ELR (cell line): ENCODE results near the gene IL1RN.

Experiments
- DNase-seq: peaks from one replicate; pipeline ENCODE4 v3.0.0-alpha.2; 2015; ENCODE audit warnings: low read depth

The IL1RN gene

DNA sequence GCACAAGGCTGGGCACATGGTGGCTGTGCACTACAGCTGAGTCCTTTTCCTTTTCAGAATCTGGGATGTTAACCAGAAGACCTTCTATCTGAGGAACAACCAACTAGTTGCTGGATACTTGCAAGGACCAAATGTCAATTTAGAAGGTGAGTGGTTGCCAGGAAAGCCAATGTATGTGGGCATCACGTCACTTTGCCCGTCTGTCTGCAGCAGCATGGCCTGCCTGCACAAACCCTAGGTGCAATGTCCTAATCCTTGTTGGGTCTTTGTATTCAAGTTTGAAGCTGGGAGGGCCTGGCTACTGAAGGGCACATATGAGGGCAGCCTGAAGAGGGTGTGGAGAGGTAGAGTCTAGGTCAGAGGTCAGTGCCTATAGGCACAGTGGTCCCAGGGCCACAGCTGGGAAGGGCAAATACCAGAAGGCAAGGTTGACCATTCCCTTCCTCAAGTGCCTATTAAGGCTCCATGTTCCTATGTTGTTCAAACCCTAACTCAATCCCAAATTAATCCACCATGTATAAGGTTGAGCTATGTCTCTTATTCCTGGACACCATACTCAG lies 2.2 kb downstream of the IL1RN start:
- no peak for DNase-seq

DNA sequence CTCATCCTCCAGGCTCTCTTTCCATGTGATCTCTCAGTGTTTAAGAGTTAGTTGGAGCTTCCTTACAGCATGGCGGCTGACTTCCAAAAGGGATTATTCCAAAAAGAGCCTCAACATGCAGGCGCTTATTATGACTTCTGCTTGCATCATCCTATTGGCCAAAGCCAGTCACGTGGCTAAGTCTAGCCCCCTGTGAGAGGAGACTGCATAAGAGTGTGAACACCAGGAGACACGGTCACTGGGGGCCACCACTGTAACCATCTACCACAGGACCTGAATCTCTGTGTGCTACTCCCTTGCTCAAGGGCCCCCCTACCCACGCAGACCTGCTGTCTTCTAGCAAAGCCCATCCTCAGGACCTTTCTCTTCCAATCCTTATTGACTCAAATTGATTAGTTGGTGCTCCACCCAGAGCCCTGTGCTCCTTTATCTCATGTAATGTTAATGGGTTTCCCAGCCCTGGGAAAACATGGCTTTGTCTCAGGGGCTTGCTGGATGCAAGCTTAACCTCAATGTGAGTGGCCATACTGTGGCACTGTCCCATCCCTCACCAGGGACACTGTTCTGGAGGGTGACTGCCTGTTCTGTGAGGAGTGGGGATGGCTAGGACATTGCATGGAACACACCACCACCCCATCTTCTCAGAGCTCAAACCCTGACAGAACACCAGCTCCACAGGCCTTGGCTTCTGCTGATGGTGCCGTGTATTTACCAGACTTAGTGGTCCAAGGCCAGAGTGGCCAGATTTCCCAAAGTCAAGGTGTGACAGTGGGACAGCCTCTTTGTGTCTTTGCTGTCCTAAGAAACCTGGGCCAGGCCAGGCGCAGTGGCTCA lies 4.2 kb downstream of the IL1RN start:
- DNase-seq, result no peak

DNA sequence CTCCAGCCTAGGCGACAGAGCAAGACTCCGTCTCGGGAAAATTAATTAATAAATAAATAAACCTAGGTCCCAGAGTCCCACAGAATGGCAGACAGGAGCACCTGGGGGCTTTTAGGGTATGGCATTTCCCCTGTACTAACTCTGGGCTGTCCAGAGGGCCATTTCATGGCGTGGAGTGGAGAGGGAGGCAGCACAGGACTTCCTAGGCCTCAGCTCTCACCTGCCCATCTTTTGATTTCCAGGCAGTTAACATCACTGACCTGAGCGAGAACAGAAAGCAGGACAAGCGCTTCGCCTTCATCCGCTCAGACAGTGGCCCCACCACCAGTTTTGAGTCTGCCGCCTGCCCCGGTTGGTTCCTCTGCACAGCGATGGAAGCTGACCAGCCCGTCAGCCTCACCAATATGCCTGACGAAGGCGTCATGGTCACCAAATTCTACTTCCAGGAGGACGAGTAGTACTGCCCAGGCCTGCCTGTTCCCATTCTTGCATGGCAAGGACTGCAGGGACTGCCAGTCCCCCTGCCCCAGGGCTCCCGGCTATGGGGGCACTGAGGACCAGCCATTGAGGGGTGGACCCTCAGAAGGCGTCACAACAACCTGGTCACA lies 5.1 kb downstream of the IL1RN start:
- no peak for DNase-seq

DNA sequence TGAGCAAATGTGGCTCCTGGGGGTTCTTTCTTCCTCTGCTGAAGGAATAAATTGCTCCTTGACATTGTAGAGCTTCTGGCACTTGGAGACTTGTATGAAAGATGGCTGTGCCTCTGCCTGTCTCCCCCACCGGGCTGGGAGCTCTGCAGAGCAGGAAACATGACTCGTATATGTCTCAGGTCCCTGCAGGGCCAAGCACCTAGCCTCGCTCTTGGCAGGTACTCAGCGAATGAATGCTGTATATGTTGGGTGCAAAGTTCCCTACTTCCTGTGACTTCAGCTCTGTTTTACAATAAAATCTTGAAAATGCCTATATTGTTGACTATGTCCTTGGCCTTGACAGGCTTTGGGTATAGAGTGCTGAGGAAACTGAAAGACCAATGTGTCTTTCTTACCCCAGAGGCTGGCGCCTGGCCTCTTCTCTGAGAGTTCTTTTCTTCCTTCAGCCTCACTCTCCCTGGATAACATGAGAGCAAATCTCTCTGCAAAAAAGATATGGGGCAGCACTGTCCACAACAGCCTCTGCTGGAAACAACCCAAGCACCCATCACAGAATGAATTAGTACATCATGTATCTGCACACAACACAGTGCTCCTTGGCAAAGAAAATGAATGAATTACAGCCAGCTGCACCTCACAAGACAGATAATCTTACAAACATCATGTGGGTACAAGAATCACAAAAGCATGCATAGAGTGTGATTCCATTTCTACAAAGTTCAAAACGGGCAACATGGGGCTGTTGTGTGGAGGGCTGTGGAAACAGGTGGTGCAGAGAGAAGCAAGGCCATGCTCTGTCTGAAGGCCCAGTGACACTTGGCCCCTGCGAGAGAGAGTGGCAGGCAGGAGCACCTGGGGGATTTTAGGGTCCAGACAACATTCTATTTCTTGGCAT lies 6.6 kb downstream of the IL1RN start:
- DNase-seq, result peak; percentile 40

DNA sequence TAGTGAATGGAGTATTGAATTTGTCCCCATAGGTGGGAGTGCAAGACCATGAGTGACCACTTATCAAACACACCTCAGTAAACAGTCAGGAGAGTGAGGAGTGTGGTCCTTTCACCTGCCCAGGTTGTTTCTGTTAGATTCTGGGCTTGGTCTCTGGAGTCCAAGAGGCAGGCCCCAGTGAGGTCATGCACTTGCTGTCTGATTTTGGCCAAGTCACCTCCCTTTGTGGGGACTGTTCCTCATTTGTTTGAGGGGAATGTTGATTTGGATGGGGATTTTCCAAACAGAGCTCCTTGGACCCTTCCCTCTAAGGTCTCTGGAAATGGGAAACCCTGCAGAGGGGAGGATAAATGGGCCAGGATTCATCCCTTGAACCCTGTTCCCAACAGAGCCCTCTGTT lies 7.3 kb downstream of the IL1RN start:
- no peak for DNase-seq

DNA sequence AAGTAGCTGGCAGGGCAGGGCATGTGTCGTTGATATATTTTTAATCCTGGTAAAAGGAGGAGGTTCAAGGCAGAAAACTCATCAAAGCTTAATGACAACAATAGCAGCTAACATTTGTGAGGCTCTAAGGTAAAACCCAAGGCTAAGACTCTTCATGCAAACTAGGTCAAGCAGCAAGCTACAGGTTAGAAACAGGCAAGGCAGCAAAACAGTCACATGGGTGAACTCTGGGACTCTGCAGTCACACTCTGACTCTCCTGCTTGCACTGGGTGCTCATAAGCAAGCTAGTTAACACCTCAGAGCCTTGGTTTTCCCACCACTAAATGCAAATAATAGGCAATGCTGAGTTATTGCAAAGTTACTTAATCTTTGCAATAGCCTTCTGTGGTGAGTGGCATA lies 7.9 kb downstream of the IL1RN start:
- no peak for DNase-seq

DNA sequence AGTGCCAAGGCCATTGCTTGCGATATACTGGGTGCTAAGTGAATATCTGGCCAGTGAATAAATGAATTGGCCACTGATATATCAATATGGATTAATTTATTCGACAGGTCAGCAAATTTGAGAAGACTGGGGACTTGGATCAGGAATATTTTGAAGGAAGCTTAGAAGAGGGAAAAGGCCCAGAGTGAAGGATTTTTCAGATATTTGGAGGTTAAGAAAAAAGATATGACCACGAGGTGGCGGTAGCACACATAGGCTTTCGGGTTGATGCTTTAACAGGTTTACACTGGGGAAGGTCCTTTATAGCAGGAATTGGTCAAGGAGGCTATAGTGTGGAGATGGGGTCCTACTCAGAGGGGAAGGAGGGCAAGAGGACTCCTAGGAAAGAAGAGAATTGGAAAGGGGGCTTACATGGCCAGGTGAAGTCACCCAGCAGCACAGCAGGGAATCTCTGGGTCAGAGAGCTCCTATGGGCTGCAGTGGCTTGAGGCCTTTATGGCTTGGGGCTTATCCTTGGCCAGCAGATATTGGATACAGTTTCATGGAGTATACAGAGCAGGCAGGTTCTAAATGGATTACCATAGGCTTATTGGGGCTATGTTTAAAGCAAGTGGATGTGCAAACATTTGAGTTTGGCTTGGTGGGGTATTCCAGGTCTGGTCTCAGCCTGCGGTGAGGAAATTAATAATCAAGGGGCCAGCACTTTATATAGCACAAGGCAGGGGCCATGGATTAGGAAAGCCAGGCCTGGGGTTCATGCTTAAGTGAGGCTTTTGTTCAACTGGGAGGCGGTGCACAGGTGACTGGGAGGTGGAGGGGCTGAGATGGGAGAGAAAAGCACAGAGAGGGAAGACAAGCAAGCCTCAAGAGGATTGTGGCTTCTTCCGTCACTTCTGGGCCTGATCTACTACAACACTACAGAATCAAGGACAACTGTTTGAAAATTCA lies 9.7 kb downstream of the IL1RN start:
- peak; percentile 61 for DNase-seq

DNA sequence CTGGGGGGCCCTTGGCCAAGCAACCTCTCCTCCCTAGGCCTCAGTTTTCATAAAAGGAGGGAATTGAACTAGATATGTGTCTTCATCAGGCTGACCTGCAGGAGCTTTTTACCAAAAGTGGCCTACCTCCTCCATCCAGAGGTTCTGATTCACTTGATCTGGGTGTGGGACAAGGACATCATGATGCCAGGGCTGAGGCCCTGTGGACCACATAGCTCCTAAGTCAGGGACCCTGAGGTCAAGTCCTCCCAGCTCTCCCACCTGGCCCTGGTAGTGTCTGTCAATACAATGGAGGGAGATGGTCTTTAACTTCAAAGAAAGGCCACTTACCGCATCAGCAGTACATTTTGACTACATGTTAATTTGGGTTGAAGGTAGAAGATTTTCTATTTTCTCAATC lies 10.4 kb downstream of the IL1RN start:
- DNase-seq, result no peak

DNA sequence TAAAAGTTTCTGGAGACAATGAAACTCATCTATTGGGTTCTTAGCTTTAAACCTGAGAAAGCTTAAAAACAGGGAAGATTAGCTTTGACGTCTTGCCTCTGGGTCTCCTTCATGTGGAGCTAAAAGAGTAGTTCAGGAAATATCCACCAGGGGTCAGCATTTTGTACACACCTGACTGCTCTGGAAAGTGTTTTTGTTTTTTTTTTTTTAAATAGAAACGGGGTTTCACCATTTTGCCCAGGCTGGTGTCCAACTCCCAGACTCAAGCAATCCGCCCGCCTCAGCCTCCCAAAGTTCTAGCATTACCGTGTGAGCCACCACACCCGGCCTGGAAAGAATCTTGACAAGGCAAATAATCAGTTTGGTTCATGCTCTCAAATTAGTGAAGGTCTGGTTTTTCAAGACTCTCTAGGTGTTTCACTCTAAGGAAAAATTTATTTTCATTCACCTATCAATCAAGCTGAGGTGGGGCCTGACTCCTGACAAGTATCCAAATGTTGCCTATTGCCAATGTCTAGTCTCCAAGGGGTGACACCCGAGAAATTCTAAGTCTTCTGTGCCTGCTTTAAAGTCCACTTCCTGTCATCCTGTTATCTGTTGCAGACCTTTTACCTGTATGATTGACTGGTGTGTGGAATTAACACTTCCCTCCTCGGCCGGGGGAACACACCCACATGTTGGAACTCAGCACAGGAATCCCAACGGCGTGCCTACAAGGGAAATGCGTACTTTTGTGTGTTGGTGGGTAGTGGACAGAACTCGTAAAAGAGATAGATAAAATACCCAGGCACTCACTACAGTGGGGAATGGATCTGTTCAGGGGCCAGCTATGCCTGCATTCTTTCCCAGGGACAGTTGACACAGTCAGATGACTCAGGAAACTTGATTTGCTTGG lies 11.3 kb downstream of the IL1RN start:
- DNase-seq, result peak; percentile 79

DNA sequence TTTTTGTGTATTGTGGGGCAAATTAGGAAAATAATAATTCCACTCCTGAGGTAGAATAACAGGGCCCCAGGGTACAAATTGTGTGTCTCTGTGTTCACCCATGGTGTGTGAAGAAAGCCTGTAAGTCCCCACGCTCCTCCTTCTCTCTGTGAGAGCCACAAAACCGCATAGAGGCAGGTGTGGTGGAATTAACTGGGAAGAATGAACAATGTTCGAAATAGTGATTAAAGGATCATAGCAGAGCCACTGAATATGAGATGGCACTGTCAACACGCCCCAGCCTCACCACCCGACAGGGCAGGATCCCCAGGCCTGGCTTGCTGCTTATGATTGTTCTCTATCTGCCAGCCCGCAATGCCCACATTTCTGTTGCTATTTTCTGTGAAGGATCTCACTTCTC lies 14.1 kb downstream of the IL1RN start:
- no peak for DNase-seq

DNA sequence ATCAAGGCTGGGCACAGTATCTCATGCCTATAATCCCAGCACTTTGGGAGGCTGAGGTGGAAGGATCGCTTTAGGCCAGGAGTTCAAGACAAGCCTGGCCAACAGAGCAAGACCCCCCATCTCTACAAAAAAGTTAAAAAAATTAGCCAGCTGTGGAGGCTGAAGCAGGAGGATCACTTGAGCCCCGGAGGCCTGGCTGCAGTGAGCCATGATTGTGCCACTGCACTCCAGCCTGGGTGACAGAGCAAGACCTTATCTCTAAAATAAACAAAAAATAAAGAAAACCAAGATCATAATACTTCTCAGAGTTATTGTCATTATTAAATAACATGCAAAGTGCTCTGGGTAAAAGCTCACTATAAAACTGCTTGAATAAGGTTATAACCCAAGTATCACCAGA lies 14.9 kb downstream of the IL1RN start:
- DNase-seq, result no peak

DNA sequence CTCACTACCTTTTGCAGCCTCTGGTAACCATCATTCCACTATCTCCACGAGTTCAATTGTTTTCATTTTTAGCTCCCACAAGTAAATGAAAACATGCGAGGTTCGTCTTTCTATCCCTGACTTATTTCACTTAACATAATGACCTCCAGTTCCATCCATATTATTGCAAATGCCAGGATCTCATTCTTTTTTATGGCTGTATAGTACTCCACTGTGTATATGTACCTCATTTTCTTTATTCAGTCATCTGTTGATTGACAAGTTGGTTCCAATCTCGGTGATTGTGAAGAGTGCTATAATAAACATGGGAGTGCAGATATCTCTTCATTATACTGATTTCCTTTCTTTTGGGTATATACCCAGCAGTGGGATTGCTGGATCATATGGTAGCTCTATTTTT lies 16.9 kb downstream of the IL1RN start:
- no peak for DNase-seq

DNA sequence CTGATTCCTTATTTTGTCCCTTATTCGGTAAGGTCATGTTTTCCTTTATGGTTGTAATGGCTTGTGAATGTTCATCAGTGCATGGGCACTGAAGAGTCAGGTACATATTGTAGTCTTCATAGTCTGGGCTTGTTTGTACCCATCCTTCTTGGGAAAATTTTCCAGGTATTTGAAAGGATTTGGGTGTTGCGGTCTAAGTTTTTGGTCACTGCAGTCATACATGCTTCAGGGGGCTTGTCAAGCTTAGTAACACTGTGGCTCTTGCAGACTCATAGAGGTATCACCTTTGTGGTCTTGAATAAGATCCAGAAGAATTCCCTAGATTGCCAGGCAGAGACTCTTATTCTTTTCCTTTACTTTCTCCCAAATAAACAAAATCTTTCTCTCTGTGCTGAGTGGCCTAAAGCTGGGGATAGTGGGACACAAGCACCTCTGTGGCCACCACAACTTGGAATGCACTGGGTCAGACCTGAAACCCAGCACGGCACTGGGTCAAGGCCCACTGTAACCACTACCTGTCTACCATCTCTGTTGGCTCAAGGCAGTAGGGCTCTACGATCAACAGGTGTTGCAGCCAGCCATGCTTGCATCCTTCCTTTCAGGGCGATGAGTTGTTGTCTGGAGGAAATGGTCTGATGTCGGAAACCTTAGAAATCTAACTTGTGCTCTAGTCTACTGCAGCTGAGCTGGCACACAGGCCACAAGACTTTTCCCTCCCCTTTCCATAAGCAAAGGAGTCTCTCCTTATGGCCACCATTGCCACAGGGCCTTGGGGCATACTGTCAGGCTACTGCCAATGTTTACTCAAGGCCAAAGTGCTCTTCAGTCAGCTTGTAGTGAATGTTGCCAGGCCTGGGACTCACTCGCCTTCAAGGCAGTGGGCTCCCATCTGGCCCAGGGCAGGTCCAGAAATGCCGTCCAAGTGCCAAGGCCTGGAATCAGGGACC lies 21.5 kb downstream of the IL1RN start:
- DNase-seq, result peak; percentile 8

DNA sequence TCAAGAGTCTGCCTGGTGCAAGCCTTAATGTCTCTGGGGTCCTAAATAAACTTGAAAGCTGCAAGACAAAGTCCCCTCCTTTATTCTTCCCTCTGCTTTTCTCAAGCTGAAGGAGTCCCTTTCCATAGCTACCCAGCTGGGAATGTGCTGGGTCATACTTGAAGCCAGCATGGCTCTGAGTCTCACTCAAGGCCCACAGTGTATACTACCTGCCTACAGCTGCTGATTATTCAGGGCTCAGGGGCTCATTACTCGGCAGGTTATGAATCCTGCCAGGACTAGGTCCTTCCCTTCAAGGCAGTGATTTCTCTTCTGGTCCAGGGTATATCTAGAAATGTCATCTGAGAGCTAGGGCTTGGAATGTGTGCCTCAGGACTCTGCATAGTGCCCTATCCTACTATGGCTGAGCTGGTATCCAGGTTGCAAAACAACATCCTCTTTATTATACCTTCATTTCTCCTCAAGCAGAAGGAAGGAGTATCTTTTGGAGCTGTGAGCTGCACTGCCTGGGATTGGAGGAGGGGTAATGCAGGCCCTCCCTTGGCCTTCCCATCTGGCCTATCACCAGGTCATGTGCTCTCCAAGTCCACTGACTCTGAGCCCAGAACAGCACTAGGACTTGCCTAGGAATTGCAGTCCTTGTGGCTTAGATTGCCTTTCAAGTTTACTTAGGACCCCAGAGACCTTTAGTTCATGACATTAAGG lies 22.3 kb downstream of the IL1RN start:
- no peak for DNase-seq

DNA sequence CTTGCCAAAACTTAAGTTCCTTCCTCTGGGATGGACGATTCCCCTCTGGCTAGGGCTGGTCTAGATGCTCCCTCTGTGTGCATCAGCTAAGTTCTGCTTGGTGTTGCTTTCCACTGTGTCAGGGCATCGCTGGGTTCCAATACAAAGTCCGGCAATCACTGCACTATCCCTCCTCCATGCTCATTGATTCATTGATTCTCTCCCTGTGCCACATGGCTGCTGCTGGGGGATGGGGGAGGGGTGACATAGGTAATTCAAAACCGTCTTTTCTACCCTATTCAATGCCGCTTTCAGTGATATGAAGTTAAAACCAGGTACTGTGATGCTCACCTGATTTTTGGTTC lies 22.8 kb downstream of the IL1RN start:
- no peak for DNase-seq

DNA sequence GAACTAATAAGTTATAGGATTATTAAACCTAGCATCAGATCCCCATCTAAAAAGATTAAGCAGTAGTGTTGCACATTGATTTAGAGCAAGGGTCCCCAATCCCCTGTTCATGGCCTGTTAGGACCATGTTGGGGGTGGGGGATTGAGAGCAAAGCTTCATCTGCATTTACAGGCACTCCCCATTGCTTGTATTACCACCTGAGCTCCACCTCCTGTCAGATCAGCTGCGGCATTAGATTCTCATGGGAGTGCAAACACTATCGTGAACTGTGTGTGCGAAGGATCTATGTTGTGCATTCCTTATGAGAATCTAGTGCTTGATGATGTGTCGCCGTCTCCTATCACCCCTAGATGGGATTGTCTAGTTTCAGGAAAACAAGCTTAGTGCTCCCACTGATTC lies 27.9 kb downstream of the IL1RN start:
- DNase-seq, result no peak

DNA sequence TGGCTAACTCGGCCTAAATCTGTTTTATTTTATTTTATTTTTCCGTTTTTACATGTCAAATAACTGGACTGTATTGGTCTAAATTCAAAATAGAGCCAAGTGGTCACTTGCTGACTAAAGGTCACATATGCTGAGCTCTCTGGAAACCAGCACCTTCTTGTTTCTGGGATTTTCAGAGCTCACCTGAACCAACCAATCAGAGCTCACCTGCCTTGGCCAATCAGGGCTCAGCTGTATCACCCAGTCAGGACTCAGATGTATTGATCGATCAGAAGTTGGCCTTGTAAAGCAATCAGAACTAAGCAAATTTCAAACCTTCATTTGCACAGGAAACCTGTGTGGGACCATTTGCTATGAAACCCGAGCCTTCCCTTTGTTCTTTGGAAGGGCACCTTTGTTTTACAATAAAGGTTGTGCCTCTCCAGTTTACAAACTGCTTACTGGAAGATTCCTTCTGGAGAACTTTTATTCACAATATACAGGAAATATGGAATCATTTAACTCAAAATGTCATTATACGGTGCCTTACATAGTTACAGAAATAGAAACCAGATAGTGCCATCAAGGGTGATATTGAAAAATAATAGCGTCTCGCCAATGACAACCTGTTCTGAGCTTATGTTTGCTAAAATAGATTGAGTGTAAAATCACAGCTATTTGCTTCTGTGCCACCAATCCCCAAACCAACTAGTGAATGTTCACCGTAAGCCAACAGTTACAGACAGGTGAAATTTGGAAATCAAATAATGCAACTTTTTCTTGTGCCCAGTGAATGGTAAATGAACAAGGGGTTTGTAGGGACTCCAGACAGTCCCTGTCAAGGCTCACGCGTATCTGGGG lies 29.1 kb downstream of the IL1RN start:
- no peak for DNase-seq
